H1 (cell line): ENCODE data around the gene TRMT6. TPM values are rescaled to one million over a fixed set of nuclear protein-coding genes. Genes with fewer than 3 reads are reported as not detected.

Experiments
- CTCF ChIA-PET: fragments of 300-600 bp; sonication (Branson Sonifier 250); formaldehyde crosslinking; loops from one replicate; lab custom pipeline; 2021; ENCODE audit not compliant: partially characterized antibody; lab: Charles Lee
- POLR2A ChIA-PET: fragments of 300-600 bp; sonication (Branson Sonifier 250); formaldehyde crosslinking; loops from one replicate; lab custom pipeline; 2021; ENCODE audit warnings: inconsistent platforms; ENCODE audit not compliant: partially characterized antibody; lab: Charles Lee
- DNase-seq, 2 experiments: peaks; one replicate each; pipeline versions ENCODE4 v3.0.0 to v3.0.0-alpha.2; 2010 to 2022; ENCODE audit warnings: low spot score in 2 of 2, low read depth in 1 of 2, mixed read lengths in 1 of 2
- FAIRE-seq: peaks from 2 replicates; lab custom pipeline; 2011; peaks lifted over from hg19 to GRCh38; lab: Jason Lieb, UNC
- H2AFZ ChIP-seq: 2 replicates; pipeline ENCODE4 v1.8.1; 2012; ENCODE audit warnings: low read length, inconsistent platforms
- H2AK5ac ChIP-seq: 2 replicates; pipeline ENCODE4 v1.6.1; 2013; ENCODE audit warnings: low read depth, low read length
- H2BK120ac ChIP-seq: replicated peaks from 2 replicates; pipeline ENCODE3; 2013; ENCODE audit warnings: low read depth, low read length, inconsistent platforms
- H2BK12ac ChIP-seq: 2 replicates; pipeline ENCODE4 v1.6.1; 2013; ENCODE audit warnings: low read depth, low read length
- H2BK15ac ChIP-seq: 2 replicates; pipeline ENCODE4 v1.6.1; 2013; ENCODE audit warnings: low read length
- H2BK20ac ChIP-seq: 2 replicates; pipeline ENCODE4 v1.6.1; 2013; ENCODE audit warnings: low read length
- H2BK5ac ChIP-seq: 2 replicates; pipeline ENCODE4 v1.6.1; 2013; ENCODE audit warnings: low read depth, low read length
- H3K14ac ChIP-seq: 2 replicates; pipeline ENCODE4 v1.6.1; 2013; ENCODE audit warnings: inconsistent platforms; ENCODE audit not compliant: insufficient read length
- H3K18ac ChIP-seq: 2 replicates; pipeline ENCODE4 v1.6.1; 2013; ENCODE audit warnings: low read length; ENCODE audit errors: extremely low read depth
- H3K23ac ChIP-seq: 2 replicates; pipeline ENCODE4 v1.6.1; 2013; ENCODE audit warnings: inconsistent platforms; ENCODE audit not compliant: insufficient read length
- H3K23me2 ChIP-seq: 2 replicates; pipeline ENCODE4 v1.6.1; 2013; ENCODE audit warnings: low read depth, low read length
- H3K27ac ChIP-seq: 2 replicates; pipeline ENCODE4 v1.6.1; 2011; ENCODE audit warnings: low read depth, low read length, inconsistent platforms
- H3K27me3 ChIP-seq, 4 experiments: replicated peaks in 1 of 4; 1 replicate in 1 of 4; 2 replicates in 3 of 4; pipeline versions ENCODE4 v1.6.1 to v1.8.1; 2011 to 2013; ENCODE audit warnings: low read length in 3 of 4, mild to moderate bottlenecking in 3 of 4, inconsistent platforms in 2 of 4, mixed read lengths in 2 of 4, moderate library complexity in 1 of 4; ENCODE audit not compliant: control insufficient read depth in 3 of 4, insufficient read depth in 3 of 4; ENCODE audit errors: extremely low read depth in 1 of 4
- H3K36me3 ChIP-seq, 4 experiments: 2 replicates each; pipeline versions ENCODE4 v1.6.1 to v1.8.1; 2011 to 2013; ENCODE audit warnings: mild to moderate bottlenecking in 4 of 4, low read length in 3 of 4, moderate library complexity in 2 of 4, control low read depth in 1 of 4, inconsistent platforms in 1 of 4; ENCODE audit not compliant: insufficient read depth in 4 of 4, control insufficient read depth in 2 of 4
- H3K4ac ChIP-seq: replicated peaks from 2 replicates; pipeline ENCODE3; 2013; ENCODE audit warnings: low read length, low read depth, mixed read lengths, inconsistent platforms; ENCODE audit not compliant: insufficient read length
- H3K4me1 ChIP-seq, 4 experiments: replicated peaks in 1 of 4; 1 replicate in 1 of 4; 2 replicates in 3 of 4; pipeline versions ENCODE4 v1.6.1 to v1.8.1; 2011 to 2013; ENCODE audit warnings: low read length in 3 of 4, inconsistent platforms in 2 of 4, mixed read lengths in 1 of 4; ENCODE audit not compliant: insufficient read depth in 4 of 4, control insufficient read depth in 3 of 4
- H3K4me2 ChIP-seq, 2 experiments: 2 replicates each; pipeline versions ENCODE4 v1.6.1 to v1.8.1; 2011 to 2013; ENCODE audit warnings: low read depth in 2 of 2, low read length in 2 of 2, control low read depth in 1 of 2, inconsistent platforms in 1 of 2, mild to moderate bottlenecking in 1 of 2; ENCODE audit not compliant: insufficient read depth in 1 of 2
- H3K4me3 ChIP-seq, 4 experiments: fragments of 200-600, 300-600 bp in 1 of 4; sonication (generic), shearing (Covaris generic), sonication (Bioruptor Twin) in 1 of 4; 2 replicates each; pipeline versions ENCODE4 v1.5.1 to v1.8.1; 2011 to 2016; ENCODE audit warnings: low read length in 4 of 4, low read depth in 3 of 4, control low read depth in 2 of 4, inconsistent platforms in 2 of 4, mild to moderate bottlenecking in 2 of 4, mixed read lengths in 1 of 4, moderate library complexity in 1 of 4; ENCODE audit not compliant: insufficient read depth in 2 of 4; ENCODE audit errors: extremely low read depth in 1 of 4
- H3K56ac ChIP-seq: replicated peaks from 2 replicates; pipeline ENCODE3; 2013; ENCODE audit warnings: low read depth, mild to moderate bottlenecking, mixed read lengths, low read length, inconsistent platforms; ENCODE audit not compliant: insufficient read length
- H3K79me1 ChIP-seq: 2 replicates; pipeline ENCODE4 v1.6.1; 2013; ENCODE audit warnings: low read depth, low read length, control low read depth
- H3K79me2 ChIP-seq, 2 experiments: 2 replicates each; pipeline versions ENCODE4 v1.6.1 to v1.8.1; 2012 to 2013; ENCODE audit warnings: low read length in 2 of 2, mild to moderate bottlenecking in 2 of 2, inconsistent platforms in 1 of 2; ENCODE audit not compliant: insufficient read depth in 2 of 2, control insufficient read depth in 1 of 2
- H3K9ac ChIP-seq, 4 experiments: replicated peaks in 1 of 4; 1 replicate in 1 of 4; 2 replicates in 3 of 4; pipeline versions ENCODE4 v1.6.1 to v1.8.1; 2011 to 2013; ENCODE audit warnings: low read depth in 3 of 4, low read length in 3 of 4, control low read depth in 2 of 4, mild to moderate bottlenecking in 2 of 4, moderate library complexity in 2 of 4, inconsistent platforms in 1 of 4; ENCODE audit errors: extremely low read depth in 1 of 4
- H3K9me3 ChIP-seq, 2 experiments: 2 replicates each; pipeline versions ENCODE4 v1.6.1 to v1.8.1; 2012 to 2013; ENCODE audit warnings: mild to moderate bottlenecking in 2 of 2, moderate library complexity in 2 of 2, control low read depth in 1 of 2, inconsistent platforms in 1 of 2, low read depth in 1 of 2, low read length in 1 of 2, mixed read lengths in 1 of 2; ENCODE audit not compliant: insufficient read depth in 2 of 2
- H4K20me1 ChIP-seq, 2 experiments: replicated peaks in 1 of 2; 2 replicates each; pipeline versions ENCODE3 to v1.8.1; 2011 to 2013; ENCODE audit warnings: inconsistent platforms in 2 of 2, low read length in 2 of 2, mild to moderate bottlenecking in 1 of 2; ENCODE audit not compliant: insufficient read depth in 2 of 2, control insufficient read depth in 1 of 2
- H4K5ac ChIP-seq: 2 replicates; pipeline ENCODE4 v1.6.1; 2013; ENCODE audit warnings: low read length, low read depth, mixed read lengths, inconsistent platforms; ENCODE audit not compliant: insufficient read length
- H4K8ac ChIP-seq: 2 replicates; pipeline ENCODE4 v1.8.0; 2013; ENCODE audit warnings: mild to moderate bottlenecking, moderate library complexity, low read length, inconsistent platforms; ENCODE audit not compliant: insufficient read depth; ENCODE audit errors: extremely low read depth
- H4K91ac ChIP-seq: replicated peaks from 2 replicates; pipeline ENCODE3; 2013; ENCODE audit warnings: low read length, mixed read lengths, inconsistent platforms; ENCODE audit not compliant: insufficient read length
- EP300 ChIP-seq, 2 experiments: IDR thresholded peaks; 1 replicate in 1 of 2; 2 replicates in 1 of 2; pipeline ENCODE4 v1.6.1; 2011 to 2012; ENCODE audit warnings: low read depth in 2 of 2, low read length in 2 of 2, mild to moderate bottlenecking in 2 of 2, borderline replicate concordance in 1 of 2, inconsistent platforms in 1 of 2, moderate library complexity in 1 of 2
- KDM1A ChIP-seq: fragments of 200-600, 300-600 bp; sonication (generic); IDR thresholded peaks from 2 replicates; pipeline ENCODE4 v1.7.1; 2016; ENCODE audit warnings: mild to moderate bottlenecking, low read length, borderline replicate concordance
- RAD21 ChIP-seq, 2 experiments: IDR thresholded peaks in 1 of 2; conservative IDR thresholded peaks in 1 of 2; 2 replicates each; pipeline ENCODE4 v1.6.1; 2011; ENCODE audit warnings: low read depth in 2 of 2, low read length in 2 of 2, improper control_type of control experiment in 1 of 2, inconsistent platforms in 1 of 2, mild to moderate bottlenecking in 1 of 2, moderate library complexity in 1 of 2
- TAF1 ChIP-seq: IDR thresholded peaks from 2 replicates; pipeline ENCODE4 v1.6.1; 2011; ENCODE audit warnings: mild to moderate bottlenecking, low read depth, low read length
- TBP ChIP-seq: IDR thresholded peaks from 2 replicates; pipeline ENCODE4 v1.6.1; 2011; ENCODE audit warnings: low read depth, low read length, improper control_type of control experiment
- TCF12 ChIP-seq: IDR thresholded peaks from 2 replicates; pipeline ENCODE4 v1.6.1; 2011; ENCODE audit warnings: low read depth, mild to moderate bottlenecking, low read length
- WGBS, 2 experiments: shearing (Covaris generic) in 1 of 2; methylation state at CpG; one replicate each; pipeline versions ENCODE4 v1.1.6 to v1.1.7; 2013 to 2015; ENCODE audit warnings: low lambda C conversion rate in 2 of 2, mixed read lengths in 2 of 2, inconsistent platforms in 1 of 2, low coverage in 1 of 2, missing lambda C conversion rate in 1 of 2; ENCODE audit not compliant: insufficient replicate concordance in 2 of 2, insufficient coverage in 1 of 2, insufficient read length in 1 of 2; ENCODE audit errors: extremely low coverage in 1 of 2, missing lambda C conversion rate in 1 of 2; 5-methylcytosine and 5-hydroxymethylcytosine counted together
- polyA plus RNA-seq, 7 experiments: library from polyadenylated mRNA; depleted of rRNA in 3 of 7; stranded (reverse) in 5 of 7; unstranded in 2 of 7; fragments of >200 nt in 5 of 7; fragments of 200-250 nt in 2 of 7; gene quantifications; 1 replicate in 5 of 7; 2 replicates in 1 of 7; 4 replicates in 1 of 7; pipeline versions ENCODE4 v1.2.1 to v1.2.3, GENCODE V29; 2011 to 2013; ENCODE audit warnings: missing spikeins in 2 of 7, mixed read lengths in 2 of 7
- total RNA-seq: library from RNA; stranded (reverse); fragmentation: NEBNext Ultra II Directional; extraction: Animal tissue kit (Norgen Biotek cat#: 25700); gene quantifications from 2 replicates; pipeline ENCODE4 v1.2.1, GENCODE V29; 2021

Gene TRMT6
- total and polyA plus RNA-seq, 2 of the 8 experiments (the other 6 are each of a cell fraction or from before 2014, with no cell fraction given): 6.9 to 23.3 TPM

DNA sequence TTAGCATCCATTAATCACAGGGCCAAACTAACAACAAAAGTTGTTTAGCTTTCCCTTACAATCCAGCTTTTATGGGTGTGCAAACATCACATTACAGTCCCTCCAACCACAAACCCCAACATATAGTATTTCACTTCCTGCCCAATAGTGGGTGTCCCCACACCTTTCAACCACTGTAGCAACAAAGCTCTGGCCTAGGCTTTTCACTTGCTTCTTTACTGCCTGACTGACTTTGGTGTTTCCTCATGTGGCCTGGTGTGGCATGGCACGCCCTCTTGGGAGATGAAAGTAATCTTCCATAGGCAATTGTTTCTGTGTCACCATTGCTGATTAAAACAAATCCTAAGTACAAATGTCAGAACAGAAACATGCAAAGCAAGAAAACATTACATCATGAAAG lies 46.4 kb upstream of the TRMT6 start:
- no peak overlapping the region for H4K8ac ChIP-seq
- H3K4me3 ChIP-seq: no peak overlapping the region
- no peak overlapping the region for H2AK5ac ChIP-seq
- peak; percentile 69 for FAIRE-seq
- ChIA-PET CTCF (interaction anchor here (0.6 to 2.7 kb wide), 7 partner anchors 8 to 468 kb away, joined by 3 to 10 read pairs (median 4); no protein-coding TSS in a partner anchor), POLR2A (no interaction called here)
- H3K14ac ChIP-seq: no peak overlapping the region
- no peak for TF ChIP-seq TBP
- no peak for TF ChIP-seq TCF12
- TF ChIP-seq KDM1A: no peak
- no peak for TF ChIP-seq RAD21 (IDR thresholded peaks at IDR 0.05 in 1 of 2, conservative IDR thresholded peaks at IDR 0.05 in 1 of 2; ENCODE audit: low read depth in 2 of 2, low read length in 2 of 2)
- no peak for TF ChIP-seq EP300 (IDR thresholded peaks at IDR 0.05; ENCODE audit: borderline replicate concordance in 1 of 2, low read depth in 2 of 2, low read length in 2 of 2)
- no peak for TF ChIP-seq TAF1
- no peak overlapping the region for H3K9ac ChIP-seq
- no peaks in the 10 kb centered on the region for H3K79me2 ChIP-seq
- H2BK5ac ChIP-seq: no peak overlapping the region
- no peaks in the 10 kb centered on the region for H3K9me3 ChIP-seq
- WGBS, 2 experiments: 94% methylated on average over 1 of the region's 1 CpG; no CpG with 5 or more reads in 1 of the 2 experiments
- no peaks in the 10 kb centered on the region for H3K23me2 ChIP-seq
- H4K5ac ChIP-seq: no peak overlapping the region
- no peak overlapping the region for H4K91ac ChIP-seq
- no peak overlapping the region for H3K4me2 ChIP-seq
- H3K56ac ChIP-seq: no peak overlapping the region
- no peak for DNase-seq
- H3K36me3 ChIP-seq: peaks cover 2 to 37% (median 8%) of the 10 kb centered on the region in 4 experiments; a peak in 6 of 8 replicates
- peaks cover 0 to 2% of the 10 kb centered on the region in 2 experiments for H4K20me1 ChIP-seq
- no peak overlapping the region for H2BK12ac ChIP-seq
- no peak overlapping the region for H3K23ac ChIP-seq
- no peak overlapping the region for H2AFZ ChIP-seq
- H2BK120ac ChIP-seq: no peak overlapping the region
- no peak overlapping the region for H3K18ac ChIP-seq
- H3K4me1 ChIP-seq: no peaks in the 10 kb centered on the region
- no peaks in the 10 kb centered on the region for H3K27me3 ChIP-seq
- H2BK20ac ChIP-seq: no peak overlapping the region
- H2BK15ac ChIP-seq: no peak overlapping the region
- H3K79me1 ChIP-seq: peaks cover 2% of the 10 kb centered on the region; the same call in 1 of the 2 replicates
- no peak overlapping the region for H3K27ac ChIP-seq
- H3K4ac ChIP-seq: no peak overlapping the region
